Measurements from ENCODE around the gene OSBPL10.
"Not testable (repeated sequence)": the region's sequence is repeated elsewhere in the genome, so short reads cannot be mapped to it uniquely, and the experiment has no call there.

The OSBPL10 gene

DNA sequence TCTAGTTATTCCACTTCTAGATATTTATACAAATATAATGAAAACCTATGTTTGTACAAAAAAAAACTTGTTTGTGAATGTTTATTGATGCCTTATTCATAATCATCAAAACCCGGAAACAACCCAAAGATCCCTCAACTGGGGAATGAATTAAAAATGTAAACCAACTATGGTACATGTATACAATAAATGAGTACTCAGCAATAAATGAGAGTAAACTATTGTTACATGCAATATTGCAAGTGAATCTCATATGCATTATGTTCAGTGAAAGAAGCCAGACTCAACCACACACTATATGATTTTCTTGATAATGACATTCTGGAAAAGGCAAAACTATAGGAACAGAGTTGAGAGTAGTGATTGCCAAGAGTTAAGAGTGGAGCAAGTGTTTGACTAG is 12.8 kb upstream of the OSBPL10 start:
- DNase-seq (ENCODE audit: low spot score), result no peak

- DNase-seq (ENCODE audit: low spot score), result not testable (repeated sequence)
Observed at GRCh38 chr3:31992995-31993394, 11.9 kb upstream of the OSBPL10 start.

- DNase-seq (ENCODE audit: low spot score), result no peak
Observed at GRCh38 chr3:31988271-31988670, 7.2 kb upstream of the OSBPL10 start.

DNA sequence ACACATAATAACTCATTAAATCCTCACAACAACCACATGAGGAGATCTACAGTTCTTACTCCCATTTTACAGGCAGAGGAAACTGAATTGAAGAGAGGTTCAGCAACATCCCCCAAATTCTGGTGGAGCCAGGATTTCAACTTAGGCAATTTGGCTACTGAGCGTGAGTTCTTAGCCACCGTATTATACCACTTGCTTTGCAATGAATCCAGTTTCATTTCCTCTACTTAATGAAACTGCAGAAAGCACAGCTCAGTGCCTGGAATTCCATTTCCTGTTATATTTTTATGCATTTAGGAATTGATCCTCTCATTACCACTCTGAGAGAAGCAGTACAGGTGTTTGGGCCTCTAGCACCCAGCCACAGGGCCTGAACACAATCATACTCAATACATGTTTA is 4.8 kb upstream of the OSBPL10 start:
- no peak for DNase-seq (ENCODE audit: low spot score)

DNA sequence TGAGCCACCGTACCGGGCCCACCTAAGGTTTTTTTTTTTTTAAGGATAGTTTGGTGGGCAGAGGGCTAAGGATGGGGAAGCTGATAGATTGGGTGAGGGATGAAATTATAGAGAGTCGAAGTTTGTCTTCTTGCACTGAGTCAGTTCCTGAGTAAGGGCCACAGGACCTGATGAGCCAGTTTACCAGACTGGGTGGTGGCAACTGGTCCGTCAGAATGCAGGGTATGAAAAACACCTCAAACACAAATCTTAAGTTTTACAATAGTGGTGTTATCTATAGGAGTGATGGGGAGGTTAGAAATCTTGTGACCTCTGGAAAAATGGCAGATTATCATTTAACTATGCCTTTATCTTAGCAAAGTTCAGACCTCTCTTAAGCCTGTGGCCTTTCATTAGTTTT is 3.3 kb upstream of the OSBPL10 start:
- no peak for DNase-seq (ENCODE audit: low spot score)

DNA sequence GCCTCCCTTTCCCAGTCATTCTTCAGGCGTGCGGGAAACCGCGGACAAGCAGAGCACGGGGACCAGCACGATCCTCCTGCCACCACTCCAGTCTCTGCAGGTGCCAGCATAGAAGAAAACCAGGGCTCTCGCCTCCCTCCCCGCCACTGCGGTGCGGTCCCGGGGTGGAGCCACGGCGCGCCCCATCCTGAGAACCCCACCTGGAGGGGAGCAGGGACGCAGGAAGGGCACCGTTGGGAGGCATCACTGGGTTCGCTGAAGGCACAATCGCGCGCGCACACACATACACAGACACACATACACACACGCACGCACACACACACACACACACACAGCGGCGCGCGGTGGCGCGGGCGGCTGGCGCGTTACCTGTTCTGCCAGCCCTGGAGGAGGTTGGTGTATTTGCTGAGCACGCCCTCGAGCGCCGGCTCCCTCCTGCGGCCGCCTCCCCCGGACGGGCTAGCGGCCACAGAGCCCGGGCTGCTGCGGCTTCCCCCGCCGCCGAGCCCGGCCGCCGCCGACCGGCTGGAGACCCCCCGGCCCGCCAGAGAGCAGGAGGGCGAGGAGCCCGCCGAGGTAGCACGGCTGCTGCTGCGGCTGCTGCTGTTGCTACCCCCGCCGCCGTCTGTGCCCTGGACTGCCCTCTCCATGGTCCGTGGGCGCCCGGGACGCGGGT is 394 bp downstream of the OSBPL10 start:
- no peak for DNase-seq (ENCODE audit: low spot score)

GRCh38 chr3:31979001-31979697 is 1.9 kb downstream of the OSBPL10 start:
- DNase-seq (ENCODE audit: low spot score), result no peak

GRCh38 chr3:31978553-31978952 is 2.5 kb downstream of the OSBPL10 start:
- DNase-seq (ENCODE audit: low spot score), result no peak

- no peak for DNase-seq (ENCODE audit: low spot score)
Observed at GRCh38 chr3:31977736-31978135, 3.3 kb downstream of the OSBPL10 start.

DNA sequence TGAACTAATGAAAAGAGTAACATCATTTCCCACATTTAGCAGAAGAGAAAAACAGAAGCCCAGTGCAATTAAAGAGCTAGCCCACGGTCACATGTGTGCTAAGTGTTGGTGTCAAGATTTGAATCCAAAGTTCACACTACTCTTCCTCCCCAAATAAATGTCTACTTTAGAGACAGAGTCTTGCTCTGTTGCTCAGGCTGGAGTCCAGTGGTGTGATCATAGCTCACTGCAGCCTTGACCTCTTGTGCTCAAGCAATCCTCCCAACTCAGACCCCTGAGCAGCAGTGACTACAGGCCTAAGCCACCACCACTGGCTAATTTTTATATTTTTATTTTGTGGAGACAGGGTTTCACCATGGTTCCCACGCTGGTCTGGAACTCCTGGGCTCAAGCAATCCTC is 4.8 kb downstream of the OSBPL10 start:
- no peak for DNase-seq (ENCODE audit: low spot score)

DNA sequence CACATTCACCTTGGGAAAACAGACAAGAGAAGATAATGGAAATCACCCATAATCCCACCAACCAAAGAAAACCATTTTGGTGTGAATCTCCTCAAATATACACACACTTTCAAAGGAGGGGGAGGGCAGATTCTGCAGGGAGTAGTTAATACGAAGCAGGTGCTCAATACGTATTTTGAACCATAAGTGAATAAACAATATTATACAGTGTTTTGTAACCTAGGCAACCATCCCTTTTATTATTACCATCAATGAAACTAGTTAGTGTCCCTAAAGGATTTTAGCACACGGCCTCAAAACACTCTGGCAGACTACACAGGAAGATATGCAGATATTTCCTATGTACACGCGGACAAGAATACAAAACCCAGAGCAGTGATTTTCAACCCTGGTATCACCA is 6.1 kb downstream of the OSBPL10 start:
- no peak for DNase-seq (ENCODE audit: low spot score)

GRCh38 chr3:31974471-31974870 is 6.6 kb downstream of the OSBPL10 start:
- no peak for DNase-seq (ENCODE audit: low spot score)

- no peak for DNase-seq (ENCODE audit: low spot score)
Observed at GRCh38 chr3:31973837-31974236, 7.2 kb downstream of the OSBPL10 start.

- DNase-seq (ENCODE audit: low spot score), result no peak
Observed at GRCh38 chr3:31973081-31973480, 8.0 kb downstream of the OSBPL10 start.

DNA sequence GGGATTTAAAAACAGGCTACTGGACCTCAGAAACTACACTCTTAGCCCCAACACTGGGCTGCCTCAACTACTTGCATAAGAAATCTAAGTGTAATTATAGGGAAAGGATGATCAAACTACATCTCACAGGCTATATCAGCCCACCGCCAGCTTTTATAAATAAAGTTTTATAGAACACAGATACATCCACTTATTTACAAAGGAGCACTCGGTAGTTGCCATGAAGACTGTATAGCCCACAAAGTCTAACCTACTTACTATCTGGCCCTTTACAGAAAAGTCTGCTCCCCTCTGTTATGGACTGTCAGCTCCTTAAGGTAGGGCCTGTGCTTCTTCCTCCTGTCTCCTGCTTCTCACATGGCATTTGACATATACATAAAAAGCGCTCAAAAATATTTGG is 9.5 kb downstream of the OSBPL10 start:
- no peak for DNase-seq (ENCODE audit: low spot score)

- DNase-seq (ENCODE audit: low spot score), result no peak
Observed at GRCh38 chr3:31968927-31969418, 12.1 kb downstream of the OSBPL10 start.

GRCh38 chr3:31968369-31968926 is 12.6 kb downstream of the OSBPL10 start:
- DNase-seq (ENCODE audit: low spot score), result no peak

DNA sequence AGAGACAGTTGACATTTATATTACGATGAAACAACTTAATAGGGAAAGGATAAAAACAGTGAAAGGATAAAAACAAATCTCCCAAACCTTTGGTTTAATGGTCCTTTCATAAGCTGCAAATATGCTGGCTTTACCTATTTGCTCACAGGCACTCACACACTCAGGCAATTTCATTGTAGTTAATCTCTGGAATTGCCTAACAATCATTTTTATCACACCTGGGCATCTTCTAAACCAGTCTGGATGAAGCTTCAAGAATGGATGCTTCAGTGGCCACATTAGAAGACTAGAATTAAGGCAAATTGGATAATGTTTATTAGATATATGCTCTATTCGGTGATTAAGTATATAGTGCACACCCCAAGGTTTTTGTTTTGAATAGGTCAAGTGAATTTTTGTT is 13.5 kb downstream of the OSBPL10 start:
- DNase-seq (ENCODE audit: low spot score), result no peak

DNA sequence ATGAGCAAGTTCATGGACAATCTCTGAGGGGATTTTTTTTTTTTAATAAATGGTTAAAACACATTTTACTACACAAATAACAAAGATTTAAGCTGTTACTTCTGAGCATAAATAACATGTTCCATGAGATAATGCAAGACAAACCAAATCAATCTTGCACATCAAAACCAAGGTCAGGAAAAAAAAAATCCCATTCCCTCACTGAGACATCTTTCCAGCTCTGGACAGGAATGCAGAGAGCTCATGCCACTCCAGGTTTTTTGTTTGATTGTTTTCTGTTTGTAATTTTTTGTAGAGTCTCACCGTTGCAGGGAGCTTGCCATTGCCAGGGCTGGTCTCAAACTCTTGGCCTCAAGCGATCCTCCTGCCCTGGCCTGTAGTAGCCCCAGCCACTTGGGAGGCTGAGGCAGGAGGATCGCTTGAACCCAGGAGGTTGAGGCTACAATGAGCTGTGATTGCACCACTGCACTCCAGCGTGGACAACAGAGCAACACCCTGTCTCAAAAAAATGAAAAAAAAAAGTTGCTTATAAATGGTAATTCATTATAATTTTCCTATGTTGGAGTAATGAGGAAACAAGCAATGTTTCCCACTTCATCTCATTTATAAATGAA is 14.0 kb downstream of the OSBPL10 start:
- no peak for DNase-seq (ENCODE audit: low spot score)

DNA sequence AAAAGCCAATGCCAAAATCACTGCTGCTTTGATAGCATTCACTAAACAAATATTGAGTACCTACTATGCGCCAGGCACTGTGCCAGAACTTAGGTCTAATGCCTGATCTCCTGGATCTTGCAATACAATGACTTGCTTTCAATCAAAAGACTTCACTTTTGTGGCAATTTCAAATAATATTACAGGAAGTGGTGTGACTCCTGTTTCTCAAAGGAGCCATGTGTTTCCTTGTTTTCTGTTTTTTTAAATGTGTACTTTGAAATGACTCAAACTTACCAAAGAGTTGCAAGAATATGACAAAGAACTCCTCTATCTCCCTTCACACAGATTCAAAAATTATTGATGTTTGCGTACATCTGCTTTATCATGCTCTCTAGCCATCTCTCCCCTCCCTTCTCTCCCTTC is 18.3 kb downstream of the OSBPL10 start:
- DNase-seq (ENCODE audit: low spot score), result no peak

DNA sequence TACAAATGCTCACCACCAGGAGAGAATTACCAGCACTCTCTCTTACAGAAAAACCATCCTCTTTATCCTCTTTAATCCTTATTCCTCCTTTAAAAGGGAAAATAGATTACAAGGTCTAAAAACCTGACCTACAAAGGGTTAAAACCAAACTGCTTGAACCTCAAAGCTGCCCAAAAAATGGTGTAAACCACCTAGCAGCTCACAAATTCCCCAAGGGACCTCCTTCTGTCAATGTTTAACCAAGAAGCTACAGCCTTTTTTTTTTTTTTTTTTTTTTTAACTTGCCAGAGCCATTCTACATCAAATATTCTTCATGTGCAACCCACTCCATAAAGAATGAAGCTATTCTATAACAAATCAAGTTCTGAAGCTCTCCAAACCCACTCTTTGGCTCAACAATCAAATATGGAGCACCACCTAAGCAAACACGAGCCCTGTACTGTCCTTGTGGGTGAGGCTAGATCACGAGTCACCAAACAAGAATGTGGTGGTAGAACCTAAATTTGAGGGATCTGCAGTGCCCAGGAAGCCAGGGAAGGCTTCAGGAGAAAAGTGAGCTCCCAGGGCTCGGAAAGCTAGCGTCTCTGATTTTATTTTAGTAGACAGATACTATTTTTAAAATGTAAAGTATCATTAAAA is 20.1 kb downstream of the OSBPL10 start:
- DNase-seq (ENCODE audit: low spot score), result no peak
